Cardiac fibroblast (primary cell): ENCODE data around the gene SEL1L2.

Experiments
- DNase-seq, 2 donors: peaks; one replicate each; pipeline versions ENCODE4 v3.0.0 to v3.0.0-alpha.2; 2010; ENCODE audit warnings: low read depth in 2 of 2
- H3K4me3 ChIP-seq, 2 donors: replicated peaks in 1 of 2; 1 replicate in 1 of 2; 2 replicates in 1 of 2; pipeline ENCODE4 v1.5.1; 2011; ENCODE audit warnings: low read depth in 2 of 2, low read length in 2 of 2, mild to moderate bottlenecking in 2 of 2, moderate library complexity in 1 of 2
- TF ChIP-seq, protein P1 (sequence below): IDR thresholded peaks from one replicate; pipeline ENCODE4 v1.5.1; 2011; ENCODE audit warnings: low read depth, mild to moderate bottlenecking, low read length, inconsistent platforms

Gene SEL1L2

DNA sequence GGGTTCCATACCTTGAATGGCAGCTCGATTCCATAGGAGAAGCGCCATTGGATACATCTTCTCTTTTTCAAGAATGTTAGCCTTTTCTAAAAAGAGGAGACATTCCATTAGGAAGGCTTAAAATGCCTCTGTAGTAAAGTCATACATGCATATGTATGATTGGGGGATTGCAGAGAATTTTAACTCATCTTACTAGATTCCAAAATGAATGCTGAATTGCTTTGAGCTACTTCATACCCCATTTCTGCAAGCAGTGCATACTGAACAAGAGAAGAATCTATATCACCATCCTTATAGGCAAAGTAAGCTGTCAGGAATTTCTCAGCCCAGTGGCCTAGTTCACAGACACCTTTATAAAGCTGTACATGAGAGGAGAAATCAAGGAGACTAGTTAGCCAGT is 125.3 kb downstream of the SEL1L2 start:
- DNase-seq: no peak
- H3K4me3 ChIP-seq: no peak overlapping the region
- TF ChIP-seq, protein P1, sequence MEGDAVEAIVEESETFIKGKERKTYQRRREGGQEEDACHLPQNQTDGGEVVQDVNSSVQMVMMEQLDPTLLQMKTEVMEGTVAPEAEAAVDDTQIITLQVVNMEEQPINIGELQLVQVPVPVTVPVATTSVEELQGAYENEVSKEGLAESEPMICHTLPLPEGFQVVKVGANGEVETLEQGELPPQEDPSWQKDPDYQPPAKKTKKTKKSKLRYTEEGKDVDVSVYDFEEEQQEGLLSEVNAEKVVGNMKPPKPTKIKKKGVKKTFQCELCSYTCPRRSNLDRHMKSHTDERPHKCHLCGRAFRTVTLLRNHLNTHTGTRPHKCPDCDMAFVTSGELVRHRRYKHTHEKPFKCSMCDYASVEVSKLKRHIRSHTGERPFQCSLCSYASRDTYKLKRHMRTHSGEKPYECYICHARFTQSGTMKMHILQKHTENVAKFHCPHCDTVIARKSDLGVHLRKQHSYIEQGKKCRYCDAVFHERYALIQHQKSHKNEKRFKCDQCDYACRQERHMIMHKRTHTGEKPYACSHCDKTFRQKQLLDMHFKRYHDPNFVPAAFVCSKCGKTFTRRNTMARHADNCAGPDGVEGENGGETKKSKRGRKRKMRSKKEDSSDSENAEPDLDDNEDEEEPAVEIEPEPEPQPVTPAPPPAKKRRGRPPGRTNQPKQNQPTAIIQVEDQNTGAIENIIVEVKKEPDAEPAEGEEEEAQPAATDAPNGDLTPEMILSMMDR: no peak

DNA sequence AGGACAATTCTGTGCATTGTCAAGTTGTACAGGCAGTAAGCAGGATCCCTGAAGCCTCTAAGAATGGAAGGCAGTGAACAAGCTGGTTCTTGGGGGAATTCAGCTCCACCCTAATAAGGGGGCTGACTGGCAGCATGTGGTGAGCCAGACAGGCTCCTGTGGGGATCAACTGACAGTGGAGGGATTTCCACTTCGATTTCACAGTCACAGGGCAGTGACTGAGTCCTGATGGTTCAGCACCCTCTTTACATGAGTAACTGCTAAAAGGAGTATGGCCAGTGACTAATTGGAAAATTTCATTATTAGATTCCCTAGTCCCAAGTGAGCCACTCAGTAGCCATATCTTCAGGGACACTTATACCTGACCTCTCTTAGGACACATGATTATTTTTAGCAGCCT is 127.2 kb downstream of the SEL1L2 start:
- H3K4me3 ChIP-seq: no peak overlapping the region
- TF ChIP-seq, protein P1: no peak
- no peak for DNase-seq

DNA sequence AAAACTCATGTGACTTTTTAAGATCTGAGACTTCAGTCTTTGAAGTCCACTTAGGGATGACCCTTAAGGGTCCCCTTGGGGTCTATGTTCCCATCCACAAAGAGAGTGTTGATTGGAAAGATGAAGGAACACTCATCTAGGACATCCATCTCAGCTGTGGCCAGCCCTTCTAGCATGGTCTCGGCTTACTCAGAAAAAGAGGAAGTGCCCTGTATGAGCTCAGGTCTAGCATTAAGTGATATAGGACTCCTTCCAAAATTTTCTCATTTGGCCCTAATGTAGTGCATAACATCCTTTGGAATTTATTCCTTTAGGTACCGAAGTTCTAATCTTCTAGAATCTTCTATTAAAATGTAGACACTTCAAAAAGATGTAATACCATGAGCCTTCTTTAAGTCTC is 128.2 kb downstream of the SEL1L2 start:
- TF ChIP-seq, protein P1: no peak
- no peak for DNase-seq
- no peak overlapping the region for H3K4me3 ChIP-seq

DNA sequence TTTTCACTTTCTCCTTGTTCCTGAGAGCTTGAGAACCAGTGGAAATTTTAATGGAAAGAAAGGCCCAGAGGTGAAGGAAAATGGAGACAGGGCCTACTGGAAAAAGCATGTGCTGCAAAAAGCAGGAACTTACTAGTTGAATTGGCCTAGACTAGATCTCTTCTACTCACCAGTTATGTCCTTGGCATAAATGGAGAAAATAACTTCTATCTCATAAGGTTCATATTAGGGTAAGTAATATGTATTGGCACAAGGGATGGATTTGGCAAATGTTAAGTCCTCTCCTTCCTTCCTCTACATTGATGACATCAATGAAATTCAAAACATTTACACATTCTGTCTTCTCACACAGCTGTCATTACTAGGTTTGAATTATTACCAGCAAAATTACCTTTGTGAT is 131.5 kb downstream of the SEL1L2 start:
- no peak overlapping the region for H3K4me3 ChIP-seq
- TF ChIP-seq, protein P1: no peak
- DNase-seq: no peak

DNA sequence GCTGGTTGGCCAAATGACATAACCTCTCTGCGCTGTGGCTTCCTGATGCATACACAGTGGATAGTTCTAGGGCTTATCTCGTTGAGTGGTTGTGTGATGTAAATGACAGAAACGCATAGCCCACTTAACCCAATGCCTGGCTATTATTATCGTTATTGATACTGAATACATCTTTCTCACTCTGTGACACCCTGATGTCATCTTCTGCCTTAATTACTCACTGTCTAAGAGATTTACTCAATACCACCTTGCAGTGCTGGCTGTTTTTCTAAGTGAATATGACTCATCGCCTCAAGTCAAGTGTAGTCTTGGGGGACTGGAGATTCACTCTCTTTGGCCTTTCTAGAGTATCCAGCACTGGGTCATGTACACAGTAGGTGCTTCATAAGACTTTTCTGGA is 132.0 kb downstream of the SEL1L2 start:
- no peak for DNase-seq
- TF ChIP-seq, protein P1: no peak
- H3K4me3 ChIP-seq: no peak overlapping the region

DNA sequence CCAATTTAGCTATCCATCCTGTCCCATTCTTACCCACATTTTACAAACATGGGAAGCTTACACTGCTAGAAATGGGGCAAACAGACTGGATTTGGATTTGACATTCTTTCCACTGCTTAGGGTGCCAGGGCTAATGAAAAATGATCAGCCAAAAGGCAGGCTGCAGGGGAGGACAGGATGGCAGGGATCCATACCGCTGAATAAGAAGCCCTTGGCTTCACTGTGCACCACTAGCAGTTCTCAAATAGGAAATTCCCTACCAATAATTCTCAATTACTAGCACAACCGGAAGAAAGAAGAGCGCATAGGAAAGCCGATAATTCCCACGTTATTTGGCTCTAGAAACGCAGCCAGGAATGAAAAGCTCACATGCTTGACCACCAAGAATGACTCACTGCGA is 132.5 kb downstream of the SEL1L2 start:
- no peak overlapping the region for H3K4me3 ChIP-seq
- TF ChIP-seq, protein P1: no peak
- DNase-seq: no peak

DNA sequence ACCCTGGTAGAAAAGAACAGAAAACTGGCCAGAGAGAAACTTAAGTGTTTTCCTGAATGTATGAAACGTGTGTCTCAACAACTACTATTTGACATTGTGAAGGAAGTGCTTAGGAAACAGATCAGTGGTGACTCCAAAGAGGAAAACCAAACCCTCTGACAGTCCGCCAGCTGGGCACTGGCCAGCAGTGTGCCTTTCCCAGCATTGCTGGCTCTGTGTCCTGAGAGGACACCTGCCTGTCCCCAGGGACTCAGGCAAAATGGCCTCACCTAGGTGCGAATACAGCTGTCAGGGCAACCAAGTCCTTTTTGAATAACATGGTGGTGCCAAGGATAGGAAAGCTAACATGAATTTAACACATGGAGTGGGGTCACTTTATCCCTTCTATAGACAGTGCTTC is 133.1 kb downstream of the SEL1L2 start:
- DNase-seq: no peak
- TF ChIP-seq, protein P1: no peak
- no peak overlapping the region for H3K4me3 ChIP-seq
